Fibroblast of peridontal ligament (primary cell): Measurements from ENCODE around the gene OSBP.

Experiments used
- DNase-seq: peaks from one replicate; pipeline ENCODE4 v3.0.0-alpha.2; 2010; ENCODE audit errors: extremely low read depth

Gene OSBP

GRCh38 chr11:59615637-59616395, at the start of gene OSBP:
OSBP (minus strand) TSS chr11:59615774; CDS start chr11:59615664, 110 bp downstream.
- DNase-seq: peak; percentile 100

GRCh38 chr11:59660621-59661020, 45.0 kb upstream of the OSBP start:
- DNase-seq: no peak

DNA sequence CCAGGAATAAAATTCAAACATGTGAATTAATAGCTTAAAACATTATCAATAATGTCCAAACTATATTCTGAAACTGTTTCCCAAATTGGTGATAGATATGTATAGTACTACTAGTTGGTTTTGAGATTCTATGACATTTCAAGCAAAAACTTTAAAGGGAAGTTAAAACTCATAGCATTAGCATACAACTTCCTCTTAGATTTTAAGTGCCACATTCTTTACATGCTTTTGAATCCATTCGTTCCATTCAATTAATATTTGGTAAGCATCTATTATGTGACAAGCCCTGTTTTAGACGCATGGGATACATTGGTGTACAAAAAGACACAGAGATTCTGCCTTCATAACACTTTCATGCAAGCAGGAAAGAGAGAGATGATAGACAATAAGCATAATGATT, 44.4 kb upstream of the OSBP start:
- DNase-seq: no peak

DNA sequence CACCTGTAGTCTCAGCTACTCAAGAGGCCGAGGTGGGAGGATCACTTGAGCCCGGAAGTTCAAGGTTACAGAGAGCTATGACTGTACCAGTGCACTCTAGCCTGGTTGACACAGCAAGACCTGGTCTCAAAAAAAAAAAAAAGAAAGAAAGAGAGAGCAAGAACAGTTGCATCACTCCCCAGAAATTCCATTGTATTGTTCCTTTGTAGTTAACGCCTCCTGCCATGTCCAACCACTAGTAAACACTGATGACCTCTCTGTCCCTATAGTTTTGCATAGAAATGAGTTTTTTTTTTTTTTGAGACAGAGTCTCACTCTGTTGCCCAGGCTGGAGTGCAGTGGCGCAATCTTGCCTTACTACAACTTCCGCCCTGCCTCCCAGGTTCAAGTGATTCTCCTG, 42.5 kb upstream of the OSBP start:
- DNase-seq: no peak

DNA sequence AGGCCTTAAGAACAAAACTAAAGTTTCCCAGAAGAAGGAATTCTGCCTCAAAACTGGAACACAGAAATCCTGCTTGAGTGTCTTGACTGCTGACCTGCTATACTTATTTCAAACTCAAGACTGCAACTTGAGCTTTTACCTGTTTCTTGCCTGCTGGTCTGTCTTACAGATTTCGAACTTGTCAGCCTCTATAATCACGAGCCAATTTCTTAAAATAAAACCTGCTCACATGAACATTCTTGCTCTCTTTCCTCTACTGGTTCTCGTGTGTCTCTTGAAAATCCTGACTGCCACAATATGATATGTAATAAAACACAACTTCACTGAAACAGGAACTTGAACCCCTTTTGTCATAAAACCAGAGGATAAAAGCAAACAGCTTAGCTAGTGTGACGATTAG, 39.3 kb upstream of the OSBP start:
- DNase-seq: no peak

GRCh38 chr11:59647245-59647980, 31.8 kb upstream of the OSBP start:
- DNase-seq: no peak

DNA sequence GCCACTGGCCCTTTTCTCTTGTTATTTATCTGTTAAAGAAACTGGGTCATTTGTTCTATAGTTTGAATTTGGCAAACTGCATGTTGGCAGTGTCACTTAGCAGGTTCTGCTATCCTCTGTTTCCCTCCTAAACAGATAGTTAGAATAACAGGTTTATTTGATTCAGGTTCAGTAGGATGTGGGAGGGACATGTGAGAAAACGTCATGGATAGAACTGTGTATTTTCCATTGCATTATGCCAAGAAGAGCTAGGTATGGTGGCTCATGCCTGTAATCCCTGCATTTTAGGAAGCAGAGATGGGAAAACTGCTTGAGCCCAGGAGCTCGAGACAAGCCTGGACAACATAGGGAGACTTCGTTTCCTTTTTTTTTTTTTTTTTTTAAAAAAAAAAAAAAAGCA, 29.0 kb upstream of the OSBP start:
- DNase-seq: no peak

GRCh38 chr11:59643390-59643789, 27.8 kb upstream of the OSBP start:
- DNase-seq: no peak

DNA sequence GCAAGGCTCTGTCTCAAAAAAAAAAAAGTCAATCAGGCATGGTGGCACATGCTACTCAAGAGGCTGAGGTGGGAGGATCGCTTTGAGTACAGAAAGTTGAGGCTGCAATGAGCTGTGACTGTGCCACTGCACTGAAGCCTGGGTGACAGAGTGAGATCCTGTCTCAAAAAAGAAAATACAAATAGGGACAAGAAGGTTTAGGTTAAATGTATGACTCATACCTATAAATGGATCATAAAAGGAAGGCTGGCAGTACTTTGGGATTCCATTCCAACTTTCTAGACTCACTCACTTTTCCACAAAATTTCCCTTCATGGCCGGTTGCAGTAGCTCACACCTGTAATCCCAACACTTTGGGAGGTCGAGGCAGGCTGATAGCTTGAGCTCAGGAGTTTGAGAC, 25.6 kb upstream of the OSBP start:
- no peak for DNase-seq

GRCh38 chr11:59630493-59630892, 14.9 kb upstream of the OSBP start:
- no peak for DNase-seq

GRCh38 chr11:59629996-59630395, 14.4 kb upstream of the OSBP start:
- DNase-seq: no peak

DNA sequence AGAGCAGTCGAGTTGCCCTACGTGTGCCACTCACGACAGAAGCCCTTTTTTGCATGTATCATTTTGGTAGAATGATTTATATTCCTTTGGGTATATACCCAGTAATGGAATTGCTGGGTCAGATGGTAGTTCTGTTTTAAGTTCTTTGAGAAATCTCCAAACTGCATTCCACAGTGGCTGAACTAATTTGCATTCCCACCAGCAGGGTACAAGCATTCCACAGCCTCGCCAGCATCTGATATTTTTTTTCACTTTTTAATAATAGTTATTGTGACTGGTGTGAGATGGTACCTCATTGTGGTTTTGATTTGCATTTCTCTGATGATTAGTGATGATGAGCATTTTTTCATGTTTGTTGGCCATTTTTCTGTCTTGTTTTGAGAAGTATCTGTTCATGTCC, 11.4 kb upstream of the OSBP start:
- peak; percentile 20 for DNase-seq

GRCh38 chr11:59625703-59626102, 10.1 kb upstream of the OSBP start:
- DNase-seq: no peak

DNA sequence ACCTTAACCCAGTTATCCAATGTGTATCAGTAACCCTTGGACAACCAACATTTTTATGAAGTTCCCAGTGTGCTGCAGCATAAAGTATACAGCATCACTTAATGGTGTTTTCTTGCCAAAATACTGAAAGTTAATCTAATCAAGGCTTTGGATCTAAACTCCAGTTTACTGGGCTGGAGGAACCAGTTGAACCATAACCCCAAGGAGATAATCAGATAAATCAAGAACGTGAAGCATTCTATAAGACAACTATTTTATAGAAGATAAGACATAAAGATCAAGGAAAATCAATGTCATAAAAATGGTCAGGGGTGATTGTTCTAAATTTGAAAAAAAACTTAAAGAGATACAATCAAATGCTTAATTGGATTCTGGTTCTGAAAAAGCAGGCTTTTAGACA, 2.3 kb upstream of the OSBP start:
- DNase-seq: no peak

DNA sequence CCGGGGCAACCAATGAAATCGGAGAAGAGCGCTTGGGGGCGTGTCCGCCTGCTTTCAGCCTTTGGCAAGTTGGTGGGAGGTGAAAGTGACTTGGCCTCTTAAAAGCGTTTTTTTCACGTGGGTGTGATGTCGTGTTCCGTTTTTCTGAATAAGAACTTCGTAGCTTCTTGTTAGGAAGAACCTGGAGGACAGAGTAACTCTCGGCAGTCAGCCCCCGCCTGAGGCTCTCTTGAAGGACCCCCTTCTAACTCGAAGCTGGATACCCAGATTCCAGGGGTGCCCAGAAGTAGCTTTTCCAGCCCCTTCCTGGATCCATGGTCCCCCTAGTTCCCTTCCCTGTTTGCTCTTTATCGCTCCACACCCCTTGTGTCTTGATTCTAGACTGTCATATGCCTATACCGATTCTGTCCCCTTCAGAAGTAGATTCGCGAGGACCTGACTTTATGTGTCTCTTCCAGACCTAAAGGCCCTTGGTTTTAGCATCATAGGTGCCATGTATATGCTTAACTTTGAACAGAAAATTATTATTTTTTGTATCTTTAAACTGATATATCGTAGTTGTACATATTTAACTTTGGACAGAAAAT, 915 bp upstream of the OSBP start:
- no peak for DNase-seq

DNA sequence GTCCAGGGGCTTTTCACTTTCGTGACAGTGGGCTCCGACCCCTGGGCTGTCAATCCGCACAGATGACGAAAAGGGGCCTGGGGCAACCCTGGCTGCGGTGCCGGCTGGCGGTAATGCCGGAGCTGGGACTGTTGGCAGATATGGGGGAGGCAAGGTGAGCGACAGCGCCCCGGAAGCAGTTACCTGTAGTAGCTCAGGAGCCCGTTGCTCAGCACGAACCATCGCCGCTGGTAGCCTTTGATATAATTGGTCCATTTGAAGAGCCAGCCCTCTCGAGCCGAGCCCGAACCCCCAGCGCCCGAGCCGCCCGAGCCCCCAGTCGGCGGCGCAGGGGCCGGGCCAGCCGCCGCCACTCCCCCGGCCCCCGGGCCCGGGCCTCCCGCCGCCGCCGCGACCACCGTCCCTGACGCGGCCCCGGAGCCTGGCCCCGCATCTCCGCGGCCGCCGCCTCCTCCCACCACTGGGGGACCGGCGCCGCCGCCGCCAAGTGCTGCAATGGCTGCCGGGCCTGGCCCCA, 396 bp downstream of the OSBP start:
- no peak for DNase-seq

DNA sequence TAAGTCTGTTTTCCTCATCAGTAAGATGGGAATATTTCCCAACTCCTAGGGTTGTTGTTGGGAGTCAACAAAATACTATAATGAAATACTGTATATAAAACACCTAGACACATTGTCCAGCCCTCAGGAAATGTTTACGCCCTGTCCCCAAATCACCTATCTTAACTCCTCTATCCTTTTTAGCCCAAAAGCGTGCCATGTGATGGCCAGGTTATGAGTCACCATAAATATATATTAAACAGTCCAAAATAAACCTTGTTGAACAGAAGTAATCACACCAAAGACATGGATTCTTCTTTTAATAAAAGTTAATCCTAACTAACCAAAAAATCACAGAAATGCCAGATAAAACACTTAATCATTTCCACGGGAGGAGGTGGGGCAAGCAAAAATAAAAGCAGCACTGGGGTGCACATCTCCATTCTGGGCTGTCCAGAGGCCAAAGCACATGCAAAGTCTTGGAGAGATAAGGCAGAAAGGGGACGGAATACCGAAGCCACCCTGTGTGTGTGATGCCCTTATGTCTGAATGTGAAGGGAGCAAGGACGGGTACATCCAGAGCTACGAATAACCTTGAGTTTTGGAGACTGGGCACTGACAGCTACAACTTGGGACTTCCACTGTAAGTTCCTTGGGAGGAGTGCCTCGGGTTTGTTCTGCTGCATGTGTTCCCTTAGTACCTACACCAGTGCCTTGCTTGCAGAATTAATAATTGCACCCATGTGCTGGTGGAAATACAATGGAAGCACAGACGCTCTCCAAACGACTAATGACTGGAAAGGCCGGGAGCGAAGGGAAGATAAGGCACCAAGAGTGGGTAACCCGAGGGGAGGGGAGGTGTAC, 1.1 kb downstream of the OSBP start:
- peak; percentile 18 for DNase-seq

- DNase-seq: peak; percentile 75
Observed at GRCh38 chr11:59611570-59612565, 3.7 kb downstream of the OSBP start.

DNA sequence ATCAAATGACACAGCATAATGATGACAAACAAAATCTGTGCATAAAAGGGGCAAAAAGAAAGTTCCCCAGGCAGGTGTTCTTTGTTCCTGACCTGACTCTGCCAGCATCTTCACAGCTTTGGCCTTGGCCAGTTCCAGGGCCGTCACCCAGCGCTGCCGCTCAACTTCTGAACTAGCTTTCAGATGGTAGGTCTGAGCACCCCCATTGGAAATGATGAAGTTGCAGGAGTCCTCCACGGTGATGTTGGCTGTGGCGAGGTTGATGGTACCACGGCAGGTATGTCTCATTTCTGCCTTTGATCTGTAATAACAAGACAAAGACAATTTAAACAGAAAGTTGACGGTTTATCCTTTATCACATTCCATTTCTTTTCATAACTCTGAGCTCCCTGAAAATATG, 5.3 kb downstream of the OSBP start:
- DNase-seq: no peak

- no peak for DNase-seq
Observed at GRCh38 chr11:59607703-59608454, 7.7 kb downstream of the OSBP start.
